H1 (cell line): Measurements from ENCODE around the gene PIK3CA. TPM values are rescaled to one million over a fixed set of nuclear protein-coding genes. Genes with fewer than 3 reads are reported as not detected.

Experiments
- CTCF ChIA-PET: fragments of 300-600 bp; sonication (Branson Sonifier 250); formaldehyde crosslinking; loops from one replicate; lab custom pipeline; 2021; ENCODE audit not compliant: partially characterized antibody; lab: Charles Lee
- POLR2A ChIA-PET: fragments of 300-600 bp; sonication (Branson Sonifier 250); formaldehyde crosslinking; loops from one replicate; lab custom pipeline; 2021; ENCODE audit warnings: inconsistent platforms; ENCODE audit not compliant: partially characterized antibody; lab: Charles Lee
- DNase-seq, 2 experiments: peaks; one replicate each; pipeline versions ENCODE4 v3.0.0 to v3.0.0-alpha.2; 2010 to 2022; ENCODE audit warnings: low spot score in 2 of 2, low read depth in 1 of 2, mixed read lengths in 1 of 2
- FAIRE-seq: peaks from 2 replicates; lab custom pipeline; 2011; peaks lifted over from hg19 to GRCh38; lab: Jason Lieb, UNC
- H2AFZ ChIP-seq: 2 replicates; pipeline ENCODE4 v1.8.1; 2012; ENCODE audit warnings: low read length, inconsistent platforms
- H2AK5ac ChIP-seq: 2 replicates; pipeline ENCODE4 v1.6.1; 2013; ENCODE audit warnings: low read depth, low read length
- H2BK120ac ChIP-seq: replicated peaks from 2 replicates; pipeline ENCODE3; 2013; ENCODE audit warnings: low read depth, low read length, inconsistent platforms
- H2BK12ac ChIP-seq: 2 replicates; pipeline ENCODE4 v1.6.1; 2013; ENCODE audit warnings: low read depth, low read length
- H2BK15ac ChIP-seq: 2 replicates; pipeline ENCODE4 v1.6.1; 2013; ENCODE audit warnings: low read length
- H2BK20ac ChIP-seq: 2 replicates; pipeline ENCODE4 v1.6.1; 2013; ENCODE audit warnings: low read length
- H2BK5ac ChIP-seq: 2 replicates; pipeline ENCODE4 v1.6.1; 2013; ENCODE audit warnings: low read depth, low read length
- H3K14ac ChIP-seq: 2 replicates; pipeline ENCODE4 v1.6.1; 2013; ENCODE audit warnings: inconsistent platforms; ENCODE audit not compliant: insufficient read length
- H3K18ac ChIP-seq: 2 replicates; pipeline ENCODE4 v1.6.1; 2013; ENCODE audit warnings: low read length; ENCODE audit errors: extremely low read depth
- H3K23ac ChIP-seq: 2 replicates; pipeline ENCODE4 v1.6.1; 2013; ENCODE audit warnings: inconsistent platforms; ENCODE audit not compliant: insufficient read length
- H3K23me2 ChIP-seq: 2 replicates; pipeline ENCODE4 v1.6.1; 2013; ENCODE audit warnings: low read depth, low read length
- H3K27ac ChIP-seq: 2 replicates; pipeline ENCODE4 v1.6.1; 2011; ENCODE audit warnings: low read depth, low read length, inconsistent platforms
- H3K27me3 ChIP-seq, 4 experiments: replicated peaks in 1 of 4; 1 replicate in 1 of 4; 2 replicates in 3 of 4; pipeline versions ENCODE4 v1.6.1 to v1.8.1; 2011 to 2013; ENCODE audit warnings: low read length in 3 of 4, mild to moderate bottlenecking in 3 of 4, inconsistent platforms in 2 of 4, mixed read lengths in 2 of 4, moderate library complexity in 1 of 4; ENCODE audit not compliant: control insufficient read depth in 3 of 4, insufficient read depth in 3 of 4; ENCODE audit errors: extremely low read depth in 1 of 4
- H3K36me3 ChIP-seq, 4 experiments: 2 replicates each; pipeline versions ENCODE4 v1.6.1 to v1.8.1; 2011 to 2013; ENCODE audit warnings: mild to moderate bottlenecking in 4 of 4, low read length in 3 of 4, moderate library complexity in 2 of 4, control low read depth in 1 of 4, inconsistent platforms in 1 of 4; ENCODE audit not compliant: insufficient read depth in 4 of 4, control insufficient read depth in 2 of 4
- H3K4ac ChIP-seq: replicated peaks from 2 replicates; pipeline ENCODE3; 2013; ENCODE audit warnings: low read length, low read depth, mixed read lengths, inconsistent platforms; ENCODE audit not compliant: insufficient read length
- H3K4me1 ChIP-seq, 4 experiments: replicated peaks in 1 of 4; 1 replicate in 1 of 4; 2 replicates in 3 of 4; pipeline versions ENCODE4 v1.6.1 to v1.8.1; 2011 to 2013; ENCODE audit warnings: low read length in 3 of 4, inconsistent platforms in 2 of 4, mixed read lengths in 1 of 4; ENCODE audit not compliant: insufficient read depth in 4 of 4, control insufficient read depth in 3 of 4
- H3K4me2 ChIP-seq, 2 experiments: 2 replicates each; pipeline versions ENCODE4 v1.6.1 to v1.8.1; 2011 to 2013; ENCODE audit warnings: low read depth in 2 of 2, low read length in 2 of 2, control low read depth in 1 of 2, inconsistent platforms in 1 of 2, mild to moderate bottlenecking in 1 of 2; ENCODE audit not compliant: insufficient read depth in 1 of 2
- H3K4me3 ChIP-seq, 4 experiments: fragments of 200-600, 300-600 bp in 1 of 4; sonication (generic), shearing (Covaris generic), sonication (Bioruptor Twin) in 1 of 4; 2 replicates each; pipeline versions ENCODE4 v1.5.1 to v1.8.1; 2011 to 2016; ENCODE audit warnings: low read length in 4 of 4, low read depth in 3 of 4, control low read depth in 2 of 4, inconsistent platforms in 2 of 4, mild to moderate bottlenecking in 2 of 4, mixed read lengths in 1 of 4, moderate library complexity in 1 of 4; ENCODE audit not compliant: insufficient read depth in 2 of 4; ENCODE audit errors: extremely low read depth in 1 of 4
- H3K56ac ChIP-seq: replicated peaks from 2 replicates; pipeline ENCODE3; 2013; ENCODE audit warnings: low read depth, mild to moderate bottlenecking, mixed read lengths, low read length, inconsistent platforms; ENCODE audit not compliant: insufficient read length
- H3K79me1 ChIP-seq: 2 replicates; pipeline ENCODE4 v1.6.1; 2013; ENCODE audit warnings: low read depth, low read length, control low read depth
- H3K79me2 ChIP-seq, 2 experiments: 2 replicates each; pipeline versions ENCODE4 v1.6.1 to v1.8.1; 2012 to 2013; ENCODE audit warnings: low read length in 2 of 2, mild to moderate bottlenecking in 2 of 2, inconsistent platforms in 1 of 2; ENCODE audit not compliant: insufficient read depth in 2 of 2, control insufficient read depth in 1 of 2
- H3K9ac ChIP-seq, 4 experiments: replicated peaks in 1 of 4; 1 replicate in 1 of 4; 2 replicates in 3 of 4; pipeline versions ENCODE4 v1.6.1 to v1.8.1; 2011 to 2013; ENCODE audit warnings: low read depth in 3 of 4, low read length in 3 of 4, control low read depth in 2 of 4, mild to moderate bottlenecking in 2 of 4, moderate library complexity in 2 of 4, inconsistent platforms in 1 of 4; ENCODE audit errors: extremely low read depth in 1 of 4
- H3K9me3 ChIP-seq, 2 experiments: 2 replicates each; pipeline versions ENCODE4 v1.6.1 to v1.8.1; 2012 to 2013; ENCODE audit warnings: mild to moderate bottlenecking in 2 of 2, moderate library complexity in 2 of 2, control low read depth in 1 of 2, inconsistent platforms in 1 of 2, low read depth in 1 of 2, low read length in 1 of 2, mixed read lengths in 1 of 2; ENCODE audit not compliant: insufficient read depth in 2 of 2
- H4K20me1 ChIP-seq, 2 experiments: replicated peaks in 1 of 2; 2 replicates each; pipeline versions ENCODE3 to v1.8.1; 2011 to 2013; ENCODE audit warnings: inconsistent platforms in 2 of 2, low read length in 2 of 2, mild to moderate bottlenecking in 1 of 2; ENCODE audit not compliant: insufficient read depth in 2 of 2, control insufficient read depth in 1 of 2
- H4K5ac ChIP-seq: 2 replicates; pipeline ENCODE4 v1.6.1; 2013; ENCODE audit warnings: low read length, low read depth, mixed read lengths, inconsistent platforms; ENCODE audit not compliant: insufficient read length
- H4K8ac ChIP-seq: 2 replicates; pipeline ENCODE4 v1.8.0; 2013; ENCODE audit warnings: mild to moderate bottlenecking, moderate library complexity, low read length, inconsistent platforms; ENCODE audit not compliant: insufficient read depth; ENCODE audit errors: extremely low read depth
- H4K91ac ChIP-seq: replicated peaks from 2 replicates; pipeline ENCODE3; 2013; ENCODE audit warnings: low read length, mixed read lengths, inconsistent platforms; ENCODE audit not compliant: insufficient read length
- SRF ChIP-seq: IDR thresholded peaks from 2 replicates; pipeline ENCODE4 v1.6.1; 2011; ENCODE audit warnings: mild to moderate bottlenecking, low read depth, low read length, moderate library complexity
- WGBS, 2 experiments: shearing (Covaris generic) in 1 of 2; methylation state at CpG; one replicate each; pipeline versions ENCODE4 v1.1.6 to v1.1.7; 2013 to 2015; ENCODE audit warnings: low lambda C conversion rate in 2 of 2, mixed read lengths in 2 of 2, inconsistent platforms in 1 of 2, low coverage in 1 of 2, missing lambda C conversion rate in 1 of 2; ENCODE audit not compliant: insufficient replicate concordance in 2 of 2, insufficient coverage in 1 of 2, insufficient read length in 1 of 2; ENCODE audit errors: extremely low coverage in 1 of 2, missing lambda C conversion rate in 1 of 2; 5-methylcytosine and 5-hydroxymethylcytosine counted together
- polyA plus RNA-seq, 7 experiments: library from polyadenylated mRNA; depleted of rRNA in 3 of 7; stranded (reverse) in 5 of 7; unstranded in 2 of 7; fragments of >200 nt in 5 of 7; fragments of 200-250 nt in 2 of 7; gene quantifications; 1 replicate in 5 of 7; 2 replicates in 1 of 7; 4 replicates in 1 of 7; pipeline versions ENCODE4 v1.2.1 to v1.2.3, GENCODE V29; 2011 to 2013; ENCODE audit warnings: missing spikeins in 2 of 7, mixed read lengths in 2 of 7
- total RNA-seq: library from RNA; stranded (reverse); fragmentation: NEBNext Ultra II Directional; extraction: Animal tissue kit (Norgen Biotek cat#: 25700); gene quantifications from 2 replicates; pipeline ENCODE4 v1.2.1, GENCODE V29; 2021

PIK3CA gene
- total and polyA plus RNA-seq, 2 of the 8 experiments (the other 6 are each of a cell fraction or from before 2014, with no cell fraction given) = 1.6 to 11.3 TPM

DNA sequence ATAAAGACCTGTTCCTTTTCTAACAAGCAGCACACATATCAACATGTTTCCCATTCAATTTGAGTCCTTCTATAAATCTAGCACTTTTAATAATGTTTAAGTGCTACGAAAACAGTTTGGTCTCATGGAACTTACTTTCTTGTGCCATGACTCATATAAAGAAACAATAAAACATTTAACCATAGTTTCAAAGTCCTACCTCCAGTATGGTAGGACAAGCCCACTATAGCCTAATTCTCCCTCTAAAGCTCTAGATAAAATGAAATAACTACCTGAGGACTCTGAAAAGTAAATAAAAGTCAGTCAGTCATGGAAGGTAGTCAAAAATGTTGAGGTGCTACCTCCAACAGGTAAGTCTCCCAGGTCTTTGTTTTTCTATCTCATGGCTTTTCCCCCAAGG lies 12.0 kb upstream of the PIK3CA start:
- CTCF ChIA-PET = interaction anchor here (1.5 to 2.1 kb wide), 3 partner anchors 12 to 185 kb away, joined by 5 to 11 read pairs (median 5); partner anchors contain the start of gene PIK3CA
- no peak overlapping the region for H2BK12ac ChIP-seq
- no peak for TF ChIP-seq SRF

More for the DNA sequence above, 12.0 kb upstream of the PIK3CA start:
- Histone ChIP-seq H3K14ac (no peak overlapping the region), H3K27me3 (no peaks in the 10 kb centered on the region), H2AK5ac (no peak overlapping the region), H4K20me1 (no peaks in the 10 kb centered on the region), H3K56ac (no peak overlapping the region), H3K79me2 (no peaks in the 10 kb centered on the region), H3K9me3 (peaks cover 4 to 9% of the 10 kb centered on the region in 2 experiments; a peak in 1 of 4 replicates), H2AFZ (no peak overlapping the region), H3K27ac (no peak overlapping the region), H3K4me2 (no peak overlapping the region), H2BK120ac (no peak overlapping the region), H2BK20ac (no peak overlapping the region), H3K4ac (no peak overlapping the region), H4K5ac (no peak overlapping the region), H3K4me1 (no peaks in the 10 kb centered on the region), H4K8ac (no peak overlapping the region), H3K23ac (no peak overlapping the region), H3K9ac (no peak overlapping the region), H3K79me1 (no peaks in the 10 kb centered on the region), H3K36me3 (no peaks in the 10 kb centered on the region), H4K91ac (no peak overlapping the region), H2BK5ac (no peak overlapping the region), H2BK15ac (no peak overlapping the region), H3K4me3 (no peak overlapping the region), H3K18ac (no peak overlapping the region), H3K23me2 (no peaks in the 10 kb centered on the region)
- FAIRE-seq = no peak
- WGBS, 2 experiments = 96% methylated on average over 1 of the region's 1 CpG; no CpG with 5 or more reads in 1 of the 2 experiments
- no peak for DNase-seq
- POLR2A ChIA-PET = no interaction called here
